Heart left ventricle (tissue), 16 donors: Measurements from ENCODE around the gene SELENOO. TPM values are rescaled to one million over a fixed set of nuclear protein-coding genes. Genes with fewer than 3 reads are reported as not detected.
A peak's percentile ranks its signal among the peaks of the same experiment; 100 is the strongest.

Experiments used
- ATAC-seq, 4 donors: fragments of 200-7000 bp; cut with Tn5 transposase; one replicate each; pipeline ENCODE4 v1.9.1; 2020 to 2022; ENCODE audit warnings: moderate library complexity in 4 of 4, mild to moderate bottlenecking in 3 of 4, moderate number of reproducible peaks in 1 of 4
- DNase-seq, 5 donors: peaks; one replicate each; pipeline ENCODE4 v3.0.0-alpha.2; 2020
- H3K27ac ChIP-seq, 12 donors: fragments of 200-600 bp; sonication (generic) in 4 of 12; one replicate each; pipeline versions ENCODE4 v1.5.0 to v1.8.0; 2016 to 2022; ENCODE audit warnings: mild to moderate bottlenecking in 2 of 12
- H3K27me3 ChIP-seq, 9 donors: fragments of 200-600 bp; sonication (generic) in 2 of 9; one replicate each; pipeline versions ENCODE4 v1.5.1 to v1.8.0; 2016 to 2022; ENCODE audit warnings: mild to moderate bottlenecking in 3 of 9
- H3K36me3 ChIP-seq, 9 donors: fragments of 200-600 bp; sonication (generic) in 2 of 9; one replicate each; pipeline versions ENCODE4 v1.5.0 to v1.8.0; 2018 to 2022; ENCODE audit warnings: mild to moderate bottlenecking in 2 of 9
- H3K4me1 ChIP-seq, 12 donors: fragments of 200-600 bp; sonication (generic) in 4 of 12; one replicate each; pipeline versions ENCODE4 v1.5.0 to v1.8.0; 2016 to 2022; ENCODE audit warnings: mild to moderate bottlenecking in 3 of 12
- H3K4me3 ChIP-seq, 12 donors: fragments of 200-600 bp; sonication (generic) in 4 of 12; one replicate each; pipeline versions ENCODE4 v1.5.0 to v1.8.0; 2017 to 2022; ENCODE audit warnings: mild to moderate bottlenecking in 9 of 12, moderate library complexity in 4 of 12
- H3K9me3 ChIP-seq, 12 donors: fragments of 200-600 bp; sonication (generic) in 4 of 12; one replicate each; pipeline versions ENCODE4 v1.5.0 to v1.8.0; 2016 to 2022; ENCODE audit warnings: mild to moderate bottlenecking in 1 of 12
- POLR2A ChIP-seq, 2 donors: fragments of 450-650 bp; IDR thresholded peaks; one replicate each; pipeline ENCODE4 v1.6.1; 2017; ENCODE audit warnings: antibody characterized with exemption in 2 of 2, mild to moderate bottlenecking in 2 of 2, moderate library complexity in 2 of 2
- WGBS, 4 donors: extraction: QIAGEN DNeasy Blood & Tissue Kit in 2 of 4; methylation state at CpG; one replicate each; pipeline versions ENCODE4 v1.1.5 to v1.1.7; 2013 to 2018; 5-methylcytosine and 5-hydroxymethylcytosine counted together
- intact Hi-C, 10 donors: fragments of 100-400 bp; cut with DNase I; formaldehyde crosslinking; loops; one replicate each; pipeline versions ENCODE4 v1.11.1 to v1.14.2; 2022
- polyA plus RNA-seq, 2 donors: library from polyadenylated mRNA; stranded (reverse); fragments of 200-250 nt; gene quantifications; one replicate each; pipeline ENCODE4 v1.2.3, GENCODE V29; 2013
- total RNA-seq, 9 donors: library from RNA; depleted of rRNA in 2 of 9; stranded (reverse); fragments of >200 nt in 2 of 9; fragmentation: NEBNext Ultra II Directional in 3 of 9; extraction: Animal tissue kit (Norgen Biotek cat#: 25700) in 3 of 9; gene quantifications; one replicate each; pipeline versions ENCODE4 v1.1.0 to v1.2.4, GENCODE V29; 2016 to 2023
- TF ChIP-seq, protein P1 (sequence below), 12 donors: fragments of 200-600 bp; sonication (generic) in 4 of 12; IDR thresholded peaks; one replicate each; pipeline versions ENCODE4 v1.5.0 to v1.8.0; 2018 to 2022; ENCODE audit warnings: antibody characterized with exemption in 12 of 12, mild to moderate bottlenecking in 5 of 12
- donor health status: ischemic (EF 13 %, LVEDD 7.1; RV severe dilation, severe dysfunction).
- donor health status: healthy with polysubstance abuse.
- donor health status: DM: no; HTN: yes; CAD: no.
- donor health status: DM: no; HTN: no; CAD: no.
- donor health status: ischemic (EF 25% LVEDD 6.9; RV normal size, moderate dysfunction).
- donor health status: ischemic (EF 25% LVEDD 5.7; RV mildly dilated, moderate dysfunction).
- donor health status: healthy.
- donor health status: DM: yes; HTN: yes; CAD: no.
- donor health status: ischemic (EF 35%, LVEDD 5.7; RV mildly dilated, moderate dysfunction).
- donor health status: nonischemic (EF 11% LVEDD 7.7; RV severe dilation, severe dysfunction).
- donor health status: DM: yes; HTN: yes; CAD: no.
- donor health status: PGD.
- donor health status: ischemic (EF 29% LVEDD 5.4; RV normal size, mild dysfunction).
- donor health status: nonischemic (EF 23%, LVEDD 6.1; RV moderate dilation, normal function).

The SELENOO gene
- total and polyA plus RNA-seq, 11 donors = 10.4 to 23.8 (median 15.4) TPM

DNA sequence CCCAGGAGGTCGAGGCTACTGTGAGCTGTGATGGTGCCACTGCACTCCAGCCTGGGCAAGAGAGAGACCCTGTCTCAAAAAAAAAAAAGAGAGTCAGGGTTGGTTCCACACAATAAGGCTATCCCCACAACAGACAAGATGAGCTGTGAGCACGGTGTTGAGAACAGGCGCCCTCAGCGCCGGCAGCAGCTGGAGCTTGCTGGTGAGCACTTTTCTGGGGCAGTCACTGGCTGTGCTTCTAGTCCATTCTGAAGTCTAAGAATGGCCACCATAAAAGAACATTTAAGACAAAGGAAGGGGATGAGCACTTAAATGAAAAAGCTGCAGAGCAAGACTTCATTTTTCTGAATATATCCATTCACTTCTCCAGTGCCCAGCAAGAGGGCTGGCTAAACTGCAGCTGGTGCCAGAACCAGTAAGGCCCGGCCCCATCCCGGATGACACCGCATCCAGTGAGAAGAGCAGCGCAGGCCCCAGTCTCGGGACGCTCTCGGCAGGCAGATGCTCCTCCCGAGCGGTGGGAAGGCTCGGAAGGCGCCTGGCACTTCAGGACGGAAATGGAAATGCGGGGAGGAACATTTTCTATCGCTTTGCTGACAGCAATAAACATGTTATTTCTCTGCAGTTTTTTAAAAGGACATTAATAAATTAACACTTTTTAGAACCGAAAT is 31.8 kb downstream of the SELENOO start:
- intact Hi-C loops = no loop called here
- peaks cover 0 to 60% (median 45%) of the 10 kb centered on the region in 9 donors for H3K36me3 ChIP-seq
- 92 to 95% (median 94%) methylated on average over 20 of the region's 20 CpGs for WGBS, 4 donors

DNA sequence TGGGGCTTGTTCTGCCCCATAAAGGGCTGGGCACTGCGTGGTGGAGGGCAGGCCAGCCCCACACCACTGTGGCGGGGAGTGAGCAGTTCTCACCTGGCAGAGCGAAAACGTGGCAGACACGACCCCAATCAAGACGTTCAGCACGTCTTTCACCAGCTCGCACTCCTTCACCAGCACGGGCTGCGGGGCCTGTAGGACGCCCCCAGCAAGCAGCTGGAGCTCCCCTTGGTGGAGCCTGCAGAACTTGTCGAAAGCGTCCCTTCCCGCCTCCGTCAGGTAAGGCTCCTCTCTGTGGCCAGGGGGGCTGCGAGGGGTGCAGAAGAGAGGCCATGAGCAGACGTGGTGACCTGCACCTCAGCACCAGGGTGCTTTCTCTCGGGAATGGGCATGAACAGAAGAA is 32.4 kb downstream of the SELENOO start:
- Histone ChIP-seq H3K27me3 (no peaks in the 10 kb centered on the region), H3K4me3 (no peak overlapping the region), H3K4me1 (no peaks in the 10 kb centered on the region), H3K36me3 (peaks cover 0 to 55% (median 44%) of the 10 kb centered on the region in 9 donors), H3K27ac (no peak overlapping the region), H3K9me3 (no peaks in the 10 kb centered on the region)
- TF ChIP-seq, protein P1, sequence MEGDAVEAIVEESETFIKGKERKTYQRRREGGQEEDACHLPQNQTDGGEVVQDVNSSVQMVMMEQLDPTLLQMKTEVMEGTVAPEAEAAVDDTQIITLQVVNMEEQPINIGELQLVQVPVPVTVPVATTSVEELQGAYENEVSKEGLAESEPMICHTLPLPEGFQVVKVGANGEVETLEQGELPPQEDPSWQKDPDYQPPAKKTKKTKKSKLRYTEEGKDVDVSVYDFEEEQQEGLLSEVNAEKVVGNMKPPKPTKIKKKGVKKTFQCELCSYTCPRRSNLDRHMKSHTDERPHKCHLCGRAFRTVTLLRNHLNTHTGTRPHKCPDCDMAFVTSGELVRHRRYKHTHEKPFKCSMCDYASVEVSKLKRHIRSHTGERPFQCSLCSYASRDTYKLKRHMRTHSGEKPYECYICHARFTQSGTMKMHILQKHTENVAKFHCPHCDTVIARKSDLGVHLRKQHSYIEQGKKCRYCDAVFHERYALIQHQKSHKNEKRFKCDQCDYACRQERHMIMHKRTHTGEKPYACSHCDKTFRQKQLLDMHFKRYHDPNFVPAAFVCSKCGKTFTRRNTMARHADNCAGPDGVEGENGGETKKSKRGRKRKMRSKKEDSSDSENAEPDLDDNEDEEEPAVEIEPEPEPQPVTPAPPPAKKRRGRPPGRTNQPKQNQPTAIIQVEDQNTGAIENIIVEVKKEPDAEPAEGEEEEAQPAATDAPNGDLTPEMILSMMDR (IDR thresholded peaks at IDR 0.05) = no peak
- TF ChIP-seq POLR2A (IDR thresholded peaks at IDR 0.05) = no peak
- no peak for ATAC-seq
- intact Hi-C loops = no loop called here
- no peak for DNase-seq
- WGBS, 4 donors = 88 to 91% (median 89%) methylated on average over 18 of the region's 18 CpGs

More for the DNA sequence above, 31.8 kb downstream of the SELENOO start:
- H3K27ac ChIP-seq = no peak overlapping the region
- H3K27me3 ChIP-seq = no peaks in the 10 kb centered on the region
- DNase-seq (no peak), ATAC-seq (no peak)
- no peaks in the 10 kb centered on the region for H3K9me3 ChIP-seq
- no peaks in the 10 kb centered on the region for H3K4me1 ChIP-seq
- TF ChIP-seq, protein P1 (IDR thresholded peaks at IDR 0.05) = no peak
- no peak for TF ChIP-seq POLR2A (IDR thresholded peaks at IDR 0.05)
- no peak overlapping the region for H3K4me3 ChIP-seq

DNA sequence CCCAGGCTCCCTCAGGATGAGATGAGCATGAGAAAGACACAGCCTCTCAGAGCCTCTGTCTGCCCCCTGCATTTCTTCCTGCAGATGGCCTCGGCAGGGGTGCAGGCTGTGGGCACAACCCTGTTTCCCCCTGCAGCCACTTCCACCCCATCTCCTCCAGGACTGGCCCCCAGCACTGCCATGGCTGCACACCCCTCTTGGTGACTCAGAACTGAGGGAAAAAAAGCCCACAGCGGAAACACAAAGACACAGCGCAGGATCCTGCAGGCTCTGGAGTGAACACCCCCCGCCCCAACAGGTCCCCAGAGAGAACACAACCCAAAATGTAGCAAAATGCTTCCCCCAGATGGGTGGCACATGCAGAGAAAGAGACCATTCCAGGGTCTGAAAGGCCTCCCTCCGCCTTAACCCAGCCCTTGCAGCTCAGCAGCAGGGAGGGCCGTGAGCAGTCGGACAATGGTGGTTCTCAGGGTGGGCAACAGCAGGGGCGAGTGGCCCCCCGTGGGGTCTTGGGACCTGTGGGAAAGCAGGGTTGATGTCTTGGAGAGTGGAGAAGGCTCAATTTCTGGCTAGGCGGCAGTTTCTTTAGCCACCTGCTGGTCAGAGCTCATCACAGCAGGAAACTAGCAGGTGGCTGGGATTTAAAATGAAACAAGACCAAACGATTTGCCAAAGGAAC is 36.1 kb downstream of the SELENOO start:
- Histone ChIP-seq H3K4me3 (no peak overlapping the region), H3K27me3 (no peaks in the 10 kb centered on the region), H3K9me3 (no peaks in the 10 kb centered on the region), H3K36me3 (peaks cover 0 to 52% (median 41%) of the 10 kb centered on the region in 9 donors), H3K27ac (no peak overlapping the region), H3K4me1 (peaks cover 0 to 15% (median 12%) of the 10 kb centered on the region in 12 donors)
- intact Hi-C loops = no loop called here
- DNase-seq = no peak
- ATAC-seq = no peak
- WGBS, 4 donors = 69 to 82% (median 76%) methylated on average over 6 to 11 of the region's 11 CpGs
- TF ChIP-seq, protein P1 (IDR thresholded peaks at IDR 0.05) = peak in 5 of 12 donors; percentile 16 to 20 (median 19)
- TF ChIP-seq POLR2A (IDR thresholded peaks at IDR 0.05) = no peak

DNA sequence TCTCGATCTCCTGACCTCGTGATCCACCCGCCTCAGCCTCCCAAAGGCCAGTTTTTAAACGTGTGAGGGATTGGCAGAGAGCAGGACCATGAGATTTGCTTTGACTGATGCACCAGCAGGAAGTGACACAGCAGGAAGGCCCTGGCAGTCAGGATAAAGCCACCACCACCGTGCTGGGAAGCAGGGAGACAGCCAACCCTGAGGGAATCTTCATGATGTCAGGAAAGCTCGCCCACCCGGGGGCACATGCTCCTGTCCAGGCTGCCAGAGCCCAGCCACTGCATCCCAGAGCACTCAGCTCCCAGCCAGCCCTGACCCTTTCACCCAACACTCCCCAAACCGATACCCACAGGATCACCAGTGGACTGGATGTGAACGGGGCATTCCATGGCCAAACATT is 37.9 kb downstream of the SELENOO start:
- H3K27me3 ChIP-seq = no peaks in the 10 kb centered on the region
- intact Hi-C loops = no loop called here

More for the DNA sequence above, 37.9 kb downstream of the SELENOO start:
- no peak for ATAC-seq
- Histone ChIP-seq H3K36me3 (peaks cover 0 to 38% (median 28%) of the 10 kb centered on the region in 9 donors), H3K27ac (no peak overlapping the region), H3K9me3 (no peaks in the 10 kb centered on the region), H3K4me3 (no peak overlapping the region), H3K4me1 (peaks cover 11 to 33% (median 29%) of the 10 kb centered on the region in 12 donors)
- TF ChIP-seq POLR2A (IDR thresholded peaks at IDR 0.05) = no peak
- WGBS, 4 donors = 80 to 86% (median 82%) methylated on average over 9 of the region's 9 CpGs
- DNase-seq = no peak
